Measurements from ENCODE around the gene ANKRD9.

The ANKRD9 gene

DNA sequence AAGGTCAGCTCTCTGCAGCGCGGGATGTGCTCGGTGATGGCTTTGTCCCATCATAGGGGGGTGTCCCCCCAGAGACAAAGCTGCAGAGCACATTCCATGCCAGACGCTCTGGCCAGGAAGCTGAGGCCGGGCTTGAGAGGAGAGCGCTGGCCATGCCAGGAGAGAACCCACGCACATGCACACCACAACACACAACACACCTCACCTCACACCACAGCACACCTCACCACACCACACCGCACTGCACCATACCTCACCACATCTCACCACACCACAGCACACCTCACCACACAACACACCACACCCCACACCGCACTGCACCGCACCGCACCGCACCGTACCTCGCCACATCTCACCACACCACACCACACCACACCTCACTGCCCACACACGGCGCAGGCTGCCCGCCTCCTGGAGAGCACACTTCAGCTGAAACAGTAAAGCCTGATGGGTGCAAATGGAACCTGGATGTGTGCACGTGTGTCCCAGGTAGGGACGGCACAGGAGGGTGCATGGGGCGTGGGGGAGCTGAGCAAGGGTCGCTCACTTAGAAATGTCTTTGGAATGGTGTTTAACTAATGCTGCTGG is 10.8 kb downstream of the ANKRD9 start:
- Histone ChIP-seq H3K18ac (ENCODE audit: low read length) (no peak overlapping the region), H3K9ac (ENCODE audit: low read depth, low read length, poor library complexity) (peak overlapping the region; percentile 86), H2BK15ac (ENCODE audit: low read length) (no peak overlapping the region), H2BK5ac (ENCODE audit: low read length) (no peak overlapping the region), H3K4me2 (ENCODE audit: insufficient read depth, low read length, poor library complexity, severe bottlenecking) (no peak overlapping the region), H2BK120ac (ENCODE audit: low read depth, low read length) (no peak overlapping the region), H3K79me1 (ENCODE audit: low read depth, low read length) (peaks cover 3% of the 10 kb centered on the region), H4K91ac (ENCODE audit: low read depth, low read length, poor library complexity) (no peak overlapping the region), H3K27ac (replicated peaks; ENCODE audit: low read length) (no peak overlapping the region), H2AFZ (ENCODE audit: low read length) (no peak overlapping the region), H3K4me1 (ENCODE audit: control insufficient read depth in 2 of 2, insufficient read depth in 1 of 2, low read depth in 1 of 2, low read length in 2 of 2) (no peaks in the 10 kb centered on the region), H2BK12ac (ENCODE audit: low read length) (peak overlapping the region; percentile 94), H2AK5ac (ENCODE audit: low read depth, low read length) (no peak overlapping the region), H3K4me3 (ENCODE audit: low read length in 2 of 2) (peak overlapping the region in 1 of 2 donors; percentile 72), H3K9me3 (replicated peaks in 1 of 2; ENCODE audit: control insufficient read depth in 2 of 2, insufficient read depth in 1 of 2, low read depth in 1 of 2, low read length in 2 of 2) (no peaks in the 10 kb centered on the region), H3K4ac (ENCODE audit: low read length) (no peak overlapping the region), H3K23ac (ENCODE audit: low read depth, low read length, poor library complexity) (peak overlapping the region; percentile 89), H4K8ac (ENCODE audit: low read depth, low read length) (peak overlapping the region; percentile 65), H3K36me3 (replicated peaks in 1 of 2; ENCODE audit: control insufficient read depth in 2 of 2, insufficient read depth in 2 of 2, low read length in 2 of 2) (peaks cover 17 to 32% of the 10 kb centered on the region in 2 donors), H3K14ac (ENCODE audit: low read length) (peak overlapping the region; percentile 82), H3K27me3 (ENCODE audit: control insufficient read depth in 3 of 3, insufficient read depth in 3 of 3, low read depth in 1 of 3, low read length in 3 of 3) (no peaks in the 10 kb centered on the region)
- no peak for DNase-seq (ENCODE audit: low spot score)
- WGBS, 2 donors (ENCODE audit: extremely low coverage in 2 of 2, insufficient read length in 2 of 2, insufficient replicate concordance in 1 of 2) = 100% methylated on average over 6 of the region's 21 CpGs; no CpG with 5 or more reads in 1 of the 2 donors

DNA sequence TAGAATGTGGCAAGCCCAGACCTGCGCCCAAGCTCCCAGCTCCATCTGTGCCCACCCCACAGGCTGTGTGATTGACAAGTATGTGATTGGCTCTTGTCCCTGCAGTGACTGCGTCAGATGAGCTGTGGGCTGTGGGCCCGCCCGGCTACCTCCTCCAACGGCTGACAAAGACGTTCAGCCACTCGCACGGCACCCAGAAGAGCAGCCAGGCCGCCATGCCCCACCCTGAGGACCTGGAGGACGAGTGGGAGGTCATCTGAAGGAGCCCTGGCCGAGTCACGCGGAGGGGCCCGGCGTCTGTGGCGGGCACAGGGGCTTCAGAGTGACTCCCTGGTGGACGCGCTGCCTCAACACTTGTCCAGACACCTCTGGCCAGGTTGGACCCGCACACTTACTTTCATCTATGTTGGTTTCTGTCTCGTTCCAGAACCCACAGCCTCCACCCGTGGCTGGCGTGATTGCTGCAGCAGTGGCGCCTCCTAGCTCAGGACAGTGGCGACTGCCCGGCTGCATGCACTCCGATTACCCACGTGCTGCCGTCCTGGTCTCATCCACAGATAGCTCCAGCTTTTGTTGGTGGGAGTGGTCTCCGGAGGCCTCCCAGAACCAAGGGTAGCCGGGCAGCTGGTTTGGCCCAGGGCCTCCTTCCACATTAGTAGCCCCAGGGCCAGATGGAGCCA is 11.4 kb downstream of the ANKRD9 start:
- WGBS, 2 donors (ENCODE audit: extremely low coverage in 2 of 2, insufficient read length in 2 of 2, insufficient replicate concordance in 1 of 2) = no CpG with 5 or more reads among the region's 30 CpGs

DNA sequence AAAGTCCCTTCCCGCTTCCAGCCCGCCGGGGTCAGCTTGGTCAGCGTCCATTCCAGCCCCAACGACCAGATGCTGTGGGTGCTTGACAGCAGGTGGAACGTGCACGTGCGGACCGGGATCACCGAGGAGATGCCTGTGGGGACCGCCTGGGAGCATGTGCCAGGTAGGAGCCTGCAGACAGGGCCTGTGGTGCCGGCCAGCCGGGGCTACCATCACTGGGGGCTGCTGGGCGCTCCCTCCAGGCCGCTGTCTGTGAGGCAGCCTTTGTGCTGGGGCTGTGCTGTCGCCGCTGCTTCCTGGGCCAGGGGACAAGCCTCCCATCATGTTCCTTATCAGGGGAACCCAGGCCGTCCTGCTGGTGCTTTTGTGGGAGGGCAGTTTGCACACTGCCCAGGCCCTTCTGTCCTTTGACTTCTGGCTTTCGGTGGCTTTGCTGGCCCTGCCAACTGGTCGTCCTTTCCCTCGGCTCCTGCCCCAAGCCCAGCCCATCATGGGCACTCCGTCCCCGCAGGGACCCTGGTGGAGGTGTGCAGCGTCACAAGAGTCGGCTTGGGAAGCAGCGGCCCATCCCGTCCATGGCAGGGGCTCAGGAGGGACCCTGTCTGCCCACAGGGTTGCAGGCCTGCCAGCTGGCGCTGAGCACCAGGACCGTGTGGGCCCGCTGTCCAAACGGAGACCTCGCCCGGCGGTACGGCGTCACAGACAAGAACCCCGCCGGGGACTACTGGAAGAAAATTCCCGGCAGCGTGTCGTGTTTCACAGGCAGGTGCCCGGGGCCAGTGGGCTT is 12.4 kb downstream of the ANKRD9 start:
- Histone ChIP-seq H3K23ac (ENCODE audit: low read depth, low read length, poor library complexity) (peak overlapping the region; percentile 43), H3K4me1 (ENCODE audit: control insufficient read depth in 2 of 2, insufficient read depth in 1 of 2, low read depth in 1 of 2, low read length in 2 of 2) (no peaks in the 10 kb centered on the region), H4K8ac (ENCODE audit: low read depth, low read length) (no peak overlapping the region), H4K91ac (ENCODE audit: low read depth, low read length, poor library complexity) (no peak overlapping the region), H3K9me3 (replicated peaks in 1 of 2; ENCODE audit: control insufficient read depth in 2 of 2, insufficient read depth in 1 of 2, low read depth in 1 of 2, low read length in 2 of 2) (no peaks in the 10 kb centered on the region), H3K36me3 (replicated peaks in 1 of 2; ENCODE audit: control insufficient read depth in 2 of 2, insufficient read depth in 2 of 2, low read length in 2 of 2) (peaks cover 15 to 32% of the 10 kb centered on the region in 2 donors), H3K27ac (replicated peaks; ENCODE audit: low read length) (no peak overlapping the region), H2BK120ac (ENCODE audit: low read depth, low read length) (no peak overlapping the region), H3K4ac (ENCODE audit: low read length) (peak overlapping the region; percentile 66), H3K18ac (ENCODE audit: low read length) (no peak overlapping the region), H3K27me3 (ENCODE audit: control insufficient read depth in 3 of 3, insufficient read depth in 3 of 3, low read depth in 1 of 3, low read length in 3 of 3) (no peaks in the 10 kb centered on the region), H2BK12ac (ENCODE audit: low read length) (peak overlapping the region; percentile 58), H3K14ac (ENCODE audit: low read length) (peak overlapping the region; percentile 47), H2AFZ (ENCODE audit: low read length) (no peak overlapping the region), H3K4me2 (ENCODE audit: insufficient read depth, low read length, poor library complexity, severe bottlenecking) (no peak overlapping the region), H3K4me3 (ENCODE audit: low read length in 2 of 2) (no peak overlapping the region), H2BK5ac (ENCODE audit: low read length) (peak overlapping the region; percentile 82), H2AK5ac (ENCODE audit: low read depth, low read length) (no peak overlapping the region), H2BK15ac (ENCODE audit: low read length) (no peak overlapping the region), H3K79me1 (ENCODE audit: low read depth, low read length) (peaks cover 6% of the 10 kb centered on the region), H3K9ac (ENCODE audit: low read depth, low read length, poor library complexity) (peak overlapping the region; percentile 70)
- no peak for DNase-seq (ENCODE audit: low spot score)
- WGBS, 2 donors (ENCODE audit: extremely low coverage in 2 of 2, insufficient read length in 2 of 2, insufficient replicate concordance in 1 of 2) = no CpG with 5 or more reads among the region's 42 CpGs

More for the DNA sequence above, 11.4 kb downstream of the ANKRD9 start:
- H2BK12ac ChIP-seq (ENCODE audit: low read length) = no peak overlapping the region
- H3K4me3 ChIP-seq (ENCODE audit: low read length in 2 of 2) = no peak overlapping the region
- H3K27me3 ChIP-seq (ENCODE audit: control insufficient read depth in 3 of 3, insufficient read depth in 3 of 3, low read depth in 1 of 3, low read length in 3 of 3) = no peaks in the 10 kb centered on the region
- H2AFZ ChIP-seq (ENCODE audit: low read length) = no peak overlapping the region
- peak overlapping the region; percentile 17 for H4K8ac ChIP-seq (ENCODE audit: low read depth, low read length)
- DNase-seq (ENCODE audit: low spot score) = no peak
- no peak overlapping the region for H3K4me2 ChIP-seq (ENCODE audit: insufficient read depth, low read length, poor library complexity, severe bottlenecking)
- no peak overlapping the region for H2BK15ac ChIP-seq (ENCODE audit: low read length)
- peak overlapping the region; percentile 56 for H3K14ac ChIP-seq (ENCODE audit: low read length)
- H3K18ac ChIP-seq (ENCODE audit: low read length) = peak overlapping the region; percentile 17
- no peak overlapping the region for H4K91ac ChIP-seq (ENCODE audit: low read depth, low read length, poor library complexity)
- no peak overlapping the region for H3K9ac ChIP-seq (ENCODE audit: low read depth, low read length, poor library complexity)
- H2AK5ac ChIP-seq (ENCODE audit: low read depth, low read length) = no peak overlapping the region
- H3K4me1 ChIP-seq (ENCODE audit: control insufficient read depth in 2 of 2, insufficient read depth in 1 of 2, low read depth in 1 of 2, low read length in 2 of 2) = no peaks in the 10 kb centered on the region
- peaks cover 3% of the 10 kb centered on the region for H3K79me1 ChIP-seq (ENCODE audit: low read depth, low read length)
- H3K9me3 ChIP-seq (replicated peaks in 1 of 2; ENCODE audit: control insufficient read depth in 2 of 2, insufficient read depth in 1 of 2, low read depth in 1 of 2, low read length in 2 of 2) = no peaks in the 10 kb centered on the region
- H3K27ac ChIP-seq (replicated peaks; ENCODE audit: low read length) = no peak overlapping the region
- H3K4ac ChIP-seq (ENCODE audit: low read length) = no peak overlapping the region
- peak overlapping the region; percentile 82 for H2BK5ac ChIP-seq (ENCODE audit: low read length)
- H3K36me3 ChIP-seq (replicated peaks in 1 of 2; ENCODE audit: control insufficient read depth in 2 of 2, insufficient read depth in 2 of 2, low read length in 2 of 2) = peaks cover 15 to 32% of the 10 kb centered on the region in 2 donors
- no peak overlapping the region for H2BK120ac ChIP-seq (ENCODE audit: low read depth, low read length)
- H3K23ac ChIP-seq (ENCODE audit: low read depth, low read length, poor library complexity) = peak overlapping the region; percentile 65

DNA sequence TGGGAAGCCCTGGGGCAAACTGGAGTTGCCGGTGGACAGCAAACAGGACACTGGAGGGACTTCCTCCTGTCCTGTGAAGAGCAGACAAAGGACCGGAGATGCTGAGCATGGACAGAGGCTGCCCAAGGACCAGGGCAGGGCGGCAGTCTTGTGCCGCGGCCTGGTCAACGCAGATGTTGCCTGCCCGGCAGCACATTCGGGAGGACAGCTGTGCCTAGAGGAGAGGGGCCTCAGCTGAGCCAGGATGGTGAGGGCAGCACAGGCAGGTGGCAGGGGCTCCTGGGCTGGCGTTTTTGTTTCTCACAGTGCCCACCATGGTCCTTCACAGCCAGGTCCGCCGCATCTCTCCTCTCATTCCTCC is 13.3 kb downstream of the ANKRD9 start:
- Histone ChIP-seq H3K79me1 (ENCODE audit: low read depth, low read length) (peaks cover 6% of the 10 kb centered on the region), H3K9me3 (replicated peaks in 1 of 2; ENCODE audit: control insufficient read depth in 2 of 2, insufficient read depth in 1 of 2, low read depth in 1 of 2, low read length in 2 of 2) (no peaks in the 10 kb centered on the region), H3K4me2 (ENCODE audit: insufficient read depth, low read length, poor library complexity, severe bottlenecking) (no peak overlapping the region), H2BK15ac (ENCODE audit: low read length) (no peak overlapping the region), H3K18ac (ENCODE audit: low read length) (no peak overlapping the region), H2BK5ac (ENCODE audit: low read length) (no peak overlapping the region), H4K8ac (ENCODE audit: low read depth, low read length) (no peak overlapping the region), H2AFZ (ENCODE audit: low read length) (no peak overlapping the region), H3K4me1 (ENCODE audit: control insufficient read depth in 2 of 2, insufficient read depth in 1 of 2, low read depth in 1 of 2, low read length in 2 of 2) (no peaks in the 10 kb centered on the region), H2AK5ac (ENCODE audit: low read depth, low read length) (no peak overlapping the region), H4K91ac (ENCODE audit: low read depth, low read length, poor library complexity) (no peak overlapping the region), H3K9ac (ENCODE audit: low read depth, low read length, poor library complexity) (no peak overlapping the region), H2BK12ac (ENCODE audit: low read length) (no peak overlapping the region), H2BK120ac (ENCODE audit: low read depth, low read length) (no peak overlapping the region), H3K27ac (replicated peaks; ENCODE audit: low read length) (no peak overlapping the region), H3K4me3 (ENCODE audit: low read length in 2 of 2) (no peak overlapping the region), H3K23ac (ENCODE audit: low read depth, low read length, poor library complexity) (peak overlapping the region; percentile 85), H3K14ac (ENCODE audit: low read length) (peak overlapping the region; percentile 47), H3K27me3 (ENCODE audit: control insufficient read depth in 3 of 3, insufficient read depth in 3 of 3, low read depth in 1 of 3, low read length in 3 of 3) (no peaks in the 10 kb centered on the region), H3K36me3 (replicated peaks in 1 of 2; ENCODE audit: control insufficient read depth in 2 of 2, insufficient read depth in 2 of 2, low read length in 2 of 2) (peaks cover 15 to 32% of the 10 kb centered on the region in 2 donors), H3K4ac (ENCODE audit: low read length) (no peak overlapping the region)
- WGBS, 2 donors (ENCODE audit: extremely low coverage in 2 of 2, insufficient read length in 2 of 2, insufficient replicate concordance in 1 of 2) = no CpG with 5 or more reads among the region's 11 CpGs
- no peak for DNase-seq (ENCODE audit: low spot score)
